ENCODE measurements around the gene HAGH. TPM values are rescaled to one million over a fixed set of nuclear protein-coding genes. Genes with fewer than 3 reads are reported as not detected.

Gene HAGH
- total RNA-seq, 1 experiment from 2014 or later: 36.0 TPM

- DNase-seq (ENCODE audit: low spot score): no peak
- ChIA-PET CTCF (interaction anchor here (1.1 kb wide), 1 partner anchor 73 kb away, joined by 4 read pairs; no protein-coding TSS in a partner anchor), POLR2A (no interaction called here)
- Mint-ChIP-seq H3K36me3 (no peaks in the 10 kb centered on the region), H3K27me3 (ENCODE audit: low read depth) (peaks cover 55% of the 10 kb centered on the region), H3K9me3 (no peaks in the 10 kb centered on the region), H3K4me3 (no peak overlapping the region), H3K27ac (no peak overlapping the region), H3K4me1 (no peaks in the 10 kb centered on the region)
- TF ChIP-seq RELA (CRISPR knock-in tag; IDR thresholded peaks at IDR 0.05; ENCODE audit: borderline replicate concordance): no peak
- TF ChIP-seq SP1 (CRISPR knock-in tag; conservative IDR thresholded peaks at IDR 0.05): no peak
- TF ChIP-seq CREM (CRISPR knock-in tag; IDR thresholded peaks at IDR 0.05): no peak
- no peak for TF ChIP-seq ZNF317 (CRISPR knock-in tag; IDR thresholded peaks at IDR 0.05; ENCODE audit: borderline replicate concordance, low read depth)
- TF ChIP-seq ARID4B (CRISPR knock-in tag; IDR thresholded peaks at IDR 0.05; ENCODE audit: borderline replicate concordance): no peak
- TF ChIP-seq, protein P1, sequence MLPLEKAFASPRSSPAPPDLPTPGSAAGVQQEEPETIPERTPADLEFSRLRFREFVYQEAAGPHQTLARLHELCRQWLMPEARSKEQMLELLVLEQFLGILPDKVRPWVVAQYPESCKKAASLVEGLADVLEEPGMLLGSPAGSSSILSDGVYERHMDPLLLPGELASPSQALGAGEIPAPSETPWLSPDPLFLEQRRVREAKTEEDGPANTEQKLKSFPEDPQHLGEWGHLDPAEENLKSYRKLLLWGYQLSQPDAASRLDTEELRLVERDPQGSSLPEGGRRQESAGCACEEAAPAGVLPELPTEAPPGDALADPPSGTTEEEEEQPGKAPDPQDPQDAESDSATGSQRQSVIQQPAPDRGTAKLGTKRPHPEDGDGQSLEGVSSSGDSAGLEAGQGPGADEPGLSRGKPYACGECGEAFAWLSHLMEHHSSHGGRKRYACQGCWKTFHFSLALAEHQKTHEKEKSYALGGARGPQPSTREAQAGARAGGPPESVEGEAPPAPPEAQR (CRISPR knock-in tag; IDR thresholded peaks at IDR 0.05): no peak
- TF ChIP-seq ATF1 (CRISPR knock-in tag; IDR thresholded peaks at IDR 0.05): no peak
- TF ChIP-seq TEAD4 (CRISPR knock-in tag; IDR thresholded peaks at IDR 0.05): no peak
- TF ChIP-seq ZNF416 (CRISPR knock-in tag; IDR thresholded peaks at IDR 0.05): no peak
- TF ChIP-seq ZBTB43 (CRISPR knock-in tag; IDR thresholded peaks at IDR 0.05): no peak
- TF ChIP-seq IRF2 (CRISPR knock-in tag; IDR thresholded peaks at IDR 0.05; ENCODE audit: borderline replicate concordance, low read depth): no peak
- ATAC-seq: no peak
These were observed 24.4 kb upstream of the HAGH start for GRCh38 chr16:1850981-1851380.

GRCh38 chr16:1846416-1846815, 19.8 kb upstream of the HAGH start:
- CTCF ChIA-PET: interaction anchor here (0.8 kb wide), 1 partner anchor 86 kb away, joined by 3 read pairs; no protein-coding TSS in a partner anchor
- TF ChIP-seq, protein P2, sequence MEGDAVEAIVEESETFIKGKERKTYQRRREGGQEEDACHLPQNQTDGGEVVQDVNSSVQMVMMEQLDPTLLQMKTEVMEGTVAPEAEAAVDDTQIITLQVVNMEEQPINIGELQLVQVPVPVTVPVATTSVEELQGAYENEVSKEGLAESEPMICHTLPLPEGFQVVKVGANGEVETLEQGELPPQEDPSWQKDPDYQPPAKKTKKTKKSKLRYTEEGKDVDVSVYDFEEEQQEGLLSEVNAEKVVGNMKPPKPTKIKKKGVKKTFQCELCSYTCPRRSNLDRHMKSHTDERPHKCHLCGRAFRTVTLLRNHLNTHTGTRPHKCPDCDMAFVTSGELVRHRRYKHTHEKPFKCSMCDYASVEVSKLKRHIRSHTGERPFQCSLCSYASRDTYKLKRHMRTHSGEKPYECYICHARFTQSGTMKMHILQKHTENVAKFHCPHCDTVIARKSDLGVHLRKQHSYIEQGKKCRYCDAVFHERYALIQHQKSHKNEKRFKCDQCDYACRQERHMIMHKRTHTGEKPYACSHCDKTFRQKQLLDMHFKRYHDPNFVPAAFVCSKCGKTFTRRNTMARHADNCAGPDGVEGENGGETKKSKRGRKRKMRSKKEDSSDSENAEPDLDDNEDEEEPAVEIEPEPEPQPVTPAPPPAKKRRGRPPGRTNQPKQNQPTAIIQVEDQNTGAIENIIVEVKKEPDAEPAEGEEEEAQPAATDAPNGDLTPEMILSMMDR (IDR thresholded peaks at IDR 0.05): no peak
- no peak for TF ChIP-seq E2F1 (CRISPR knock-in tag; IDR thresholded peaks at IDR 0.05)
- TF ChIP-seq, protein P3, sequence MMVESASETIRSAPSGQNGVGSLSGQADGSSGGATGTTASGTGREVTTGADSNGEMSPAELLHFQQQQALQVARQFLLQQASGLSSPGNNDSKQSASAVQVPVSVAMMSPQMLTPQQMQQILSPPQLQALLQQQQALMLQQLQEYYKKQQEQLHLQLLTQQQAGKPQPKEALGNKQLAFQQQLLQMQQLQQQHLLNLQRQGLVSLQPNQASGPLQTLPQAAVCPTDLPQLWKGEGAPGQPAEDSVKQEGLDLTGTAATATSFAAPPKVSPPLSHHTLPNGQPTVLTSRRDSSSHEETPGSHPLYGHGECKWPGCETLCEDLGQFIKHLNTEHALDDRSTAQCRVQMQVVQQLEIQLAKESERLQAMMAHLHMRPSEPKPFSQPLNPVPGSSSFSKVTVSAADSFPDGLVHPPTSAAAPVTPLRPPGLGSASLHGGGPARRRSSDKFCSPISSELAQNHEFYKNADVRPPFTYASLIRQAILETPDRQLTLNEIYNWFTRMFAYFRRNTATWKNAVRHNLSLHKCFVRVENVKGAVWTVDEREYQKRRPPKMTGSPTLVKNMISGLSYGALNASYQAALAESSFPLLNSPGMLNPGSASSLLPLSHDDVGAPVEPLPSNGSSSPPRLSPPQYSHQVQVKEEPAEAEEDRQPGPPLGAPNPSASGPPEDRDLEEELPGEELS (CRISPR knock-in tag; IDR thresholded peaks at IDR 0.05): no peak
- no peak for TF ChIP-seq ZNF317 (CRISPR knock-in tag; IDR thresholded peaks at IDR 0.05; ENCODE audit: borderline replicate concordance, low read depth)
- no peak for TF ChIP-seq SOX15 (CRISPR knock-in tag; IDR thresholded peaks at IDR 0.05)
- no peak for TF ChIP-seq CREB1 (CRISPR knock-in tag; IDR thresholded peaks at IDR 0.05)
- no peak for TF ChIP-seq ELF4 (CRISPR knock-in tag; IDR thresholded peaks at IDR 0.05; ENCODE audit: low read depth)
- TF ChIP-seq ARID4B (CRISPR knock-in tag; IDR thresholded peaks at IDR 0.05; ENCODE audit: borderline replicate concordance): no peak

More at GRCh38 chr16:1846416-1846815, 19.8 kb upstream of the HAGH start:
- Mint-ChIP-seq H3K4me1 (no peaks in the 10 kb centered on the region), H3K9me3 (no peaks in the 10 kb centered on the region; the same call in 1 of the 2 replicates), H3K4me3 (no peak overlapping the region), H3K27me3 (ENCODE audit: low read depth) (peaks cover 17% of the 10 kb centered on the region), H3K27ac (no peak overlapping the region), H3K36me3 (no peaks in the 10 kb centered on the region)
- ATAC-seq: no peak
- DNase-seq (ENCODE audit: low spot score): no peak
- POLR2A ChIA-PET: no interaction called here

Data from WTC11 (cell line).